ENCODE results near the gene TNFRSF19. TPM values are rescaled to one million over a fixed set of nuclear protein-coding genes. Genes with fewer than 3 reads are reported as not detected.

The TNFRSF19 gene
- total and polyA plus RNA-seq, 10 of the 15 experiments (the other 5 are each of a cell fraction or from before 2014, with no cell fraction given), result 16.4 to 46.2 (median 35.4) TPM

DNA sequence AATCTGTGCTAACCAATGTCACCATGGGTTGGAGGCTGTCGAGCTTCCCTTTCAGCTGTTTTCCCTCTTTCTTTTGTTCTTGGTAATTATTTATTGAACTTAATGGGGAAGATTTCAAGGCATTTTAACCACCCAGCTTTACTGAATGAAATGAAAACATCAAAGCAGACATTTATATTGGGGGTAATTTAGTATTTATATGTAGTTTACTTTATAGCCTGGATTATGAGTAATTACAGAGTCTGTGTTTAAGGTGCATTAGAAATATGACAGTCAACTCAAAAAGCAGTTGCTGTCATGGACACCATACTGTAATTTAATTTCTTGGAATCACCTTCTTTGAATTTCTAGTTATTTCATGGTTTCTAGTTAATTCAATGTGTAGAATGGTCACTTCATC lies 42.0 kb downstream of the TNFRSF19 start (continued):
- TF ChIP-seq ATF2 (IDR thresholded peaks at IDR 0.05; ENCODE audit: low read length) (no peak), ATF3 (IDR thresholded peaks at IDR 0.05; ENCODE audit: borderline replicate concordance, extremely low read depth, low read depth, low read length) (no peak), ZBED1 (IDR thresholded peaks at IDR 0.05; ENCODE audit: borderline replicate concordance) (no peak)
- TF ChIP-seq, protein P1, sequence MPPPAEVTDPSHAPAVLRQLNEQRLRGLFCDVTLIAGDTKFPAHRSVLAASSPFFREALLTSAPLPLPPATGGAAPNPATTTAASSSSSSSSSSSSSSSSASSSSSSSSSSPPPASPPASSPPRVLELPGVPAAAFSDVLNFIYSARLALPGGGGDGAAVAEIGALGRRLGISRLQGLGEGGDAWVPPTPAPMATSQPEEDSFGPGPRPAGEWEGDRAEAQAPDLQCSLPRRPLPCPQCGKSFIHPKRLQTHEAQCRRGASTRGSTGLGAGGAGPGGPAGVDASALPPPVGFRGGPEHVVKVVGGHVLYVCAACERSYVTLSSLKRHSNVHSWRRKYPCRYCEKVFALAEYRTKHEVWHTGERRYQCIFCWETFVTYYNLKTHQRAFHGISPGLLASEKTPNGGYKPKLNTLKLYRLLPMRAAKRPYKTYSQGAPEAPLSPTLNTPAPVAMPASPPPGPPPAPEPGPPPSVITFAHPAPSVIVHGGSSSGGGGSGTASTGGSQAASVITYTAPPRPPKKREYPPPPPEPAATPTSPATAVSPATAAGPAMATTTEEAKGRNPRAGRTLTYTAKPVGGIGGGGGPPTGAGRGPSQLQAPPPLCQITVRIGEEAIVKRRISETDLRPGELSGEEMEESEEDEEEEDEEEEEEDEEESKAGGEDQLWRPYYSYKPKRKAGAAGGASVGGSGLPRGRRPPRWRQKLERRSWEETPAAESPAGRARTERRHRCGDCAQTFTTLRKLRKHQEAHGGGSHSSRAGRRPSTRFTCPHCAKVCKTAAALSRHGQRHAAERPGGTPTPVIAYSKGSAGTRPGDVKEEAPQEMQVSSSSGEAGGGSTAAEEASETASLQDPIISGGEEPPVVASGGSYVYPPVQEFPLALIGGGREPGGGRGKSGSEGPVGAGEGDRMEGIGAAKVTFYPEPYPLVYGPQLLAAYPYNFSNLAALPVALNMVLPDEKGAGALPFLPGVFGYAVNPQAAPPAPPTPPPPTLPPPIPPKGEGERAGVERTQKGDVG (CRISPR knock-in tag; IDR thresholded peaks at IDR 0.05), result no peak

DNA sequence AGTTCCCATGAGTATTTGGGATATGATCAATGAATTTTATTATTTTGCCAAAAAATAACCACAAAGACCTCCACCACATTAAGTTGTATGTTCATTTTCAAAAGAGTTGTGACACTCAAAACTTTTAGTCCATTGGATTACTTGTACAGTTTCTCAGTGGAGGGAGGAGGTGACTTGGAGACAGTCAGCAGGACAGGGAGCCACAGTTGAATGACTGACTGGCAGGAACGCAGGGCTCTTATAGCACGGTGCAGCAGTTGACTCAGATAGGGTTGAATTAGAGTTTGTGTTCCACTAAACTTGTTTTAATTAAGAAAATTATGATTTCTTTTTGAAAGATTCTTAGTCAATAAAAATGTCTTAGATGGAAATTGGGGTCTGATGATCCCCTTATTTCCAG lies 42.5 kb downstream of the TNFRSF19 start:
- no peaks in the 10 kb centered on the region for H3K27me3 ChIP-seq (replicated peaks in 1 of 2; ENCODE audit: control insufficient read depth in 2 of 2, insufficient read depth in 2 of 2, low read length in 1 of 2)
- BruUV-seq (replicated peaks), result no TSS peak
- H3K79me2 ChIP-seq (ENCODE audit: control insufficient read depth, insufficient read depth, low read length), result peaks cover 4% of the 10 kb centered on the region
- H3K27ac ChIP-seq (ENCODE audit: control insufficient read depth, insufficient read depth), result no peak overlapping the region
- no peak for ATAC-seq
- no peak overlapping the region for H3K4me2 ChIP-seq (ENCODE audit: control insufficient read depth, insufficient read depth)
- peaks cover 18% of the 10 kb centered on the region for H3K4me1 ChIP-seq (ENCODE audit: control insufficient read depth, insufficient read depth, low read length)
- ChIA-PET SMC1A (ENCODE audit: uncharacterized antibody, unreplicated experiment) (interaction anchor here (2.1 kb wide), 1 partner anchor 10 kb away, joined by 4 read pairs; no protein-coding TSS in a partner anchor), RAD21 (ENCODE audit: unreplicated experiment) (no interaction called here), CTCF (no interaction called here), POLR2A (no interaction called here)
- in situ Hi-C loops (cut with MboI) (no loop called here), intact Hi-C loops (cut with micrococcal nuclease; ENCODE audit: unreplicated experiment) (no loop called here)
- FAIRE-seq, result no peak
- TF ChIP-seq TCF7 (IDR thresholded peaks at IDR 0.05; ENCODE audit: borderline replicate concordance), result no peak
- no peak for TF ChIP-seq SUPT20H (IDR thresholded peaks at IDR 0.05; ENCODE audit: borderline replicate concordance, control insufficient read depth, low read depth, low read length)
- no peak for TF ChIP-seq ZNF274 (IDR thresholded peaks at IDR 0.05; ENCODE audit: insufficient read depth, insufficient read length)
- TF ChIP-seq ZSCAN29 (IDR thresholded peaks at IDR 0.05), result no peak
- no peak for TF ChIP-seq WRNIP1 (IDR thresholded peaks at IDR 0.05; ENCODE audit: borderline replicate concordance, low read depth, low read length)
- no peak for TF ChIP-seq NR2C2 (IDR thresholded peaks at IDR 0.05; ENCODE audit: borderline replicate concordance, control insufficient read depth, insufficient read length, low read depth)
- TF ChIP-seq NR2C1 (IDR thresholded peaks at IDR 0.05), result no peak
- TF ChIP-seq NFYA (IDR thresholded peaks at IDR 0.05; ENCODE audit: borderline replicate concordance, low read depth, low read length), result no peak
- no peak for TF ChIP-seq USF2 (IDR thresholded peaks at IDR 0.05; ENCODE audit: borderline replicate concordance, low read depth, low read length)
- no peak for TF ChIP-seq RUNX3 (IDR thresholded peaks at IDR 0.05; ENCODE audit: low read length)
- H3K36me3 ChIP-seq (ENCODE audit: control insufficient read depth in 2 of 2, insufficient read depth in 2 of 2, low read length in 1 of 2), result peaks cover 0 to 15% of the 10 kb centered on the region in 2 experiments; a peak in 1 of 4 replicates
- H2AFZ ChIP-seq (ENCODE audit: control insufficient read depth, low read depth, low read length), result no peak overlapping the region
- no peak for DNase-seq (ENCODE audit: low read depth, low spot score)
- H4K20me1 ChIP-seq (ENCODE audit: control insufficient read depth, insufficient read depth), result no peaks in the 10 kb centered on the region
- no peak overlapping the region for H3K9ac ChIP-seq (ENCODE audit: control insufficient read depth, insufficient read depth, low read length)
- WGBS (ENCODE audit: insufficient coverage, insufficient replicate concordance, low lambda C conversion rate, missing lambda C conversion rate), result 56% methylated on average over 2 of the region's 2 CpGs
- H3K9me3 ChIP-seq (replicated peaks; ENCODE audit: control insufficient read depth, insufficient read depth, low read length), result no peaks in the 10 kb centered on the region
- H3K4me3 ChIP-seq, result no peak overlapping the region

All from GM12878 (cell line).